Ramos (cell line): ENCODE measurements around the gene KCMF1.

Experiments
- in situ Hi-C: fragments of 300-500 bp; cut with MboI; formaldehyde crosslinking; loops from one replicate; pipeline ENCODE4 v1.14.3; 2022; ENCODE audit warnings: low sequenced_read_pairs; ENCODE audit not compliant: unreplicated experiment

KCMF1 gene

GRCh38 chr2:85073033-85073432 is 102.1 kb downstream of the KCMF1 start:
- in situ Hi-C loops, result no loop called here

GRCh38 chr2:85076618-85077274 is 105.8 kb downstream of the KCMF1 start:
- in situ Hi-C loops, result no loop called here

- in situ Hi-C loops, result no loop called here
Observed at GRCh38 chr2:85077859-85078419, 107.0 kb downstream of the KCMF1 start.

GRCh38 chr2:85078536-85078935 is 107.6 kb downstream of the KCMF1 start:
- in situ Hi-C loops, result no loop called here

- in situ Hi-C loops, result no loop called here
Observed at GRCh38 chr2:85083092-85083491, 112.1 kb downstream of the KCMF1 start.

- in situ Hi-C loops, result no loop called here
Observed at GRCh38 chr2:85085563-85085962, 114.6 kb downstream of the KCMF1 start.

- in situ Hi-C loops, result no loop called here
Observed at GRCh38 chr2:85087541-85087940, 116.6 kb downstream of the KCMF1 start.

- in situ Hi-C loops, result no loop called here
Observed at GRCh38 chr2:85088921-85089320, 118.0 kb downstream of the KCMF1 start.

- in situ Hi-C loops, result no loop called here
Observed at GRCh38 chr2:85089585-85089984, 118.6 kb downstream of the KCMF1 start.

GRCh38 chr2:85091838-85092237 is 120.9 kb downstream of the KCMF1 start:
- in situ Hi-C loops, result no loop called here

GRCh38 chr2:85095094-85095493 is 124.1 kb downstream of the KCMF1 start:
- in situ Hi-C loops, result no loop called here

- in situ Hi-C loops, result no loop called here
Observed at GRCh38 chr2:85096616-85097015, 125.7 kb downstream of the KCMF1 start.

- in situ Hi-C loops, result no loop called here
Observed at GRCh38 chr2:85104228-85104627, 133.3 kb downstream of the KCMF1 start.

GRCh38 chr2:85106489-85107180 is 135.7 kb downstream of the KCMF1 start:
- in situ Hi-C loops, result no loop called here
